Activated CD8-positive, alpha-beta T cell treated with anti-CD3 and anti-CD28 coated beads, Interleukin-2, amount 10 ng/mL, durations not matched to agents 7 days and 5 days (primary cell): Measurements from ENCODE around the gene DCUN1D4. TPM values are rescaled to one million over a fixed set of nuclear protein-coding genes. Genes with fewer than 3 reads are reported as not detected.
A peak's percentile ranks its signal among the peaks of the same experiment; 100 is the strongest.

Experiments
- ATAC-seq: fragments of 150-1000 bp; cut with Tn5 transposase; one replicate; pipeline ENCODE4 v1.10.0; 2021; ENCODE audit warnings: moderate library complexity
- CTCF ChIA-PET: fragments of 350-600 bp; sonication (Branson Sonifier 250); formaldehyde crosslinking; loops from one replicate; lab custom pipeline; 2021; ENCODE audit warnings: antibody characterized with exemption; lab: Charles Lee
- POLR2A ChIA-PET: fragments of 350-600 bp; sonication (Branson Sonifier 250); formaldehyde crosslinking; loops from one replicate; lab custom pipeline; 2021; ENCODE audit warnings: antibody characterized with exemption; lab: Charles Lee
- DNase-seq: peaks from one replicate; pipeline ENCODE4 v3.0.0-alpha.2; 2020
- H3K27ac Mint-ChIP-seq: one replicate; pipeline ENCODE4 v1.8.0; 2021; ENCODE audit warnings: mild to moderate bottlenecking, mixed read lengths
- H3K27me3 Mint-ChIP-seq: one replicate; pipeline ENCODE4 v1.8.0; 2021; ENCODE audit warnings: low read depth, mixed read lengths
- H3K36me3 Mint-ChIP-seq: one replicate; pipeline ENCODE4 v1.8.0; 2021; ENCODE audit warnings: low read depth, mixed read lengths
- H3K4me1 Mint-ChIP-seq: one replicate; pipeline ENCODE4 v1.8.0; 2021; ENCODE audit warnings: low read depth, mixed read lengths
- H3K4me3 Mint-ChIP-seq: one replicate; pipeline ENCODE4 v1.8.0; 2021; ENCODE audit warnings: mild to moderate bottlenecking, mixed read lengths
- H3K9me3 Mint-ChIP-seq: one replicate; pipeline ENCODE4 v1.8.0; 2022; ENCODE audit warnings: mixed read lengths; ENCODE audit not compliant: insufficient read depth
- total RNA-seq, 2 experiments: library from RNA; stranded (reverse); gene quantifications; one replicate each; pipeline ENCODE4 v1.2.3, GENCODE V29; 2021

The DCUN1D4 gene
- total RNA-seq, 2 experiments from 2014 or later: 31.9 to 34.9 TPM

GRCh38 chr4:51858605-51859202 lies 15.8 kb downstream of the DCUN1D4 start:
- no peak overlapping the region for H3K4me3 Mint-ChIP-seq
- POLR2A ChIA-PET: interaction anchor here (0.7 kb wide), 1 partner anchor 26 kb away, joined by 3 read pairs; no protein-coding TSS in a partner anchor

GRCh38 chr4:51859476-51860031 lies 16.6 kb downstream of the DCUN1D4 start:
- no peaks in the 10 kb centered on the region for H3K9me3 Mint-ChIP-seq
- DNase-seq (no peak), ATAC-seq (no peak)
- no peaks in the 10 kb centered on the region for H3K27me3 Mint-ChIP-seq
- ChIA-PET POLR2A (no interaction called here), CTCF (no interaction called here)
- H3K36me3 Mint-ChIP-seq: peaks cover 19% of the 10 kb centered on the region
- H3K27ac Mint-ChIP-seq: no peak overlapping the region
- H3K4me3 Mint-ChIP-seq: no peak overlapping the region
- H3K4me1 Mint-ChIP-seq: peaks cover 2% of the 10 kb centered on the region

More at GRCh38 chr4:51858605-51859202, 15.8 kb downstream of the DCUN1D4 start:
- CTCF ChIA-PET: no interaction called here
- Mint-ChIP-seq H3K4me1 (peaks cover 2% of the 10 kb centered on the region), H3K27me3 (no peaks in the 10 kb centered on the region), H3K9me3 (no peaks in the 10 kb centered on the region), H3K36me3 (peaks cover 16% of the 10 kb centered on the region), H3K27ac (no peak overlapping the region)
- ATAC-seq (no peak), DNase-seq (no peak)

- DNase-seq: no peak
- H3K27me3 Mint-ChIP-seq: no peaks in the 10 kb centered on the region
- H3K4me3 Mint-ChIP-seq: no peak overlapping the region
- H3K27ac Mint-ChIP-seq: no peak overlapping the region
- peaks cover 2% of the 10 kb centered on the region for H3K4me1 Mint-ChIP-seq
- no peak for ATAC-seq
- peaks cover 23% of the 10 kb centered on the region for H3K36me3 Mint-ChIP-seq
- ChIA-PET CTCF (interaction anchor here (0.7 kb wide), 1 partner anchor 19 kb away, joined by 3 read pairs; the partner anchor contains the start of gene DCUN1D4), POLR2A (no interaction called here)
- no peaks in the 10 kb centered on the region for H3K9me3 Mint-ChIP-seq
Measured at GRCh38 chr4:51862199-51862598, 19.2 kb downstream of the DCUN1D4 start.

GRCh38 chr4:51862781-51863180 lies 19.8 kb downstream of the DCUN1D4 start:
- Mint-ChIP-seq H3K4me1 (peaks cover 2% of the 10 kb centered on the region), H3K9me3 (no peaks in the 10 kb centered on the region), H3K36me3 (peaks cover 21% of the 10 kb centered on the region), H3K27ac (no peak overlapping the region), H3K27me3 (no peaks in the 10 kb centered on the region), H3K4me3 (no peak overlapping the region)
- ChIA-PET POLR2A (no interaction called here), CTCF (interaction anchor here (1.5 kb wide), 1 partner anchor 20 kb away, joined by 3 read pairs; the partner anchor contains the start of gene DCUN1D4)
- DNase-seq: no peak
- no peak for ATAC-seq

GRCh38 chr4:51865717-51866116 lies 22.8 kb downstream of the DCUN1D4 start:
- Mint-ChIP-seq H3K36me3 (peaks cover 26% of the 10 kb centered on the region), H3K27ac (no peak overlapping the region), H3K4me3 (no peak overlapping the region), H3K4me1 (peaks cover 2% of the 10 kb centered on the region), H3K27me3 (no peaks in the 10 kb centered on the region), H3K9me3 (no peaks in the 10 kb centered on the region)
- ATAC-seq (no peak), DNase-seq (no peak)
- POLR2A ChIA-PET: no interaction called here
- CTCF ChIA-PET: no interaction called here

- Mint-ChIP-seq H3K36me3 (peaks cover 25% of the 10 kb centered on the region), H3K27me3 (no peaks in the 10 kb centered on the region), H3K27ac (no peak overlapping the region), H3K4me1 (no peaks in the 10 kb centered on the region), H3K4me3 (no peak overlapping the region), H3K9me3 (no peaks in the 10 kb centered on the region)
- DNase-seq (no peak), ATAC-seq (no peak)
- POLR2A ChIA-PET: no interaction called here
- CTCF ChIA-PET: interaction anchor here (1.2 kb wide), 1 partner anchor 159 kb away, joined by 3 read pairs; no protein-coding TSS in a partner anchor
Measured at GRCh38 chr4:51866835-51867234, 23.9 kb downstream of the DCUN1D4 start.

- Mint-ChIP-seq H3K9me3 (no peaks in the 10 kb centered on the region), H3K27ac (no peak overlapping the region), H3K4me3 (no peak overlapping the region), H3K36me3 (peaks cover 33% of the 10 kb centered on the region), H3K27me3 (no peaks in the 10 kb centered on the region), H3K4me1 (no peaks in the 10 kb centered on the region)
- ChIA-PET CTCF (interaction anchor here (1.2 kb wide), 1 partner anchor 158 kb away, joined by 3 read pairs; no protein-coding TSS in a partner anchor), POLR2A (no interaction called here)
- DNase-seq: no peak
- no peak for ATAC-seq
Measured at GRCh38 chr4:51867689-51868448, 24.9 kb downstream of the DCUN1D4 start.

GRCh38 chr4:51868449-51868847 lies 25.5 kb downstream of the DCUN1D4 start:
- no peak overlapping the region for H3K27ac Mint-ChIP-seq

GRCh38 chr4:51870441-51871188 lies 27.7 kb downstream of the DCUN1D4 start:
- ATAC-seq (no peak), DNase-seq (no peak)
- H3K27me3 Mint-ChIP-seq: no peaks in the 10 kb centered on the region
- no peaks in the 10 kb centered on the region for H3K4me1 Mint-ChIP-seq
- CTCF ChIA-PET: interaction anchor here (1.8 kb wide), 1 partner anchor 25 kb away, joined by 5 read pairs; no protein-coding TSS in a partner anchor
- no peak overlapping the region for H3K4me3 Mint-ChIP-seq
- no peak overlapping the region for H3K27ac Mint-ChIP-seq
- POLR2A ChIA-PET: no interaction called here
- H3K9me3 Mint-ChIP-seq: peaks cover 4% of the 10 kb centered on the region
- peaks cover 46% of the 10 kb centered on the region for H3K36me3 Mint-ChIP-seq

More at GRCh38 chr4:51868449-51868847, 25.5 kb downstream of the DCUN1D4 start:
- Mint-ChIP-seq H3K27me3 (no peaks in the 10 kb centered on the region), H3K36me3 (peaks cover 39% of the 10 kb centered on the region), H3K9me3 (no peaks in the 10 kb centered on the region), H3K4me3 (no peak overlapping the region), H3K4me1 (no peaks in the 10 kb centered on the region)
- DNase-seq: no peak
- no peak for ATAC-seq
- CTCF ChIA-PET: no interaction called here
- POLR2A ChIA-PET: no interaction called here

- Mint-ChIP-seq H3K9me3 (peaks cover 7% of the 10 kb centered on the region), H3K27ac (peak overlapping the region; percentile 12), H3K36me3 (peaks cover 54% of the 10 kb centered on the region), H3K4me3 (no peak overlapping the region), H3K4me1 (no peaks in the 10 kb centered on the region), H3K27me3 (no peaks in the 10 kb centered on the region)
- ChIA-PET CTCF (interaction anchor here (0.8 kb wide), 1 partner anchor 57 kb away, joined by 3 read pairs; no protein-coding TSS in a partner anchor), POLR2A (no interaction called here)
- no peak for DNase-seq
- no peak for ATAC-seq
Measured at GRCh38 chr4:51872283-51872997, 29.5 kb downstream of the DCUN1D4 start.

- Mint-ChIP-seq H3K36me3 (peaks cover 61% of the 10 kb centered on the region), H3K4me1 (no peaks in the 10 kb centered on the region), H3K27me3 (no peaks in the 10 kb centered on the region), H3K9me3 (peaks cover 7% of the 10 kb centered on the region), H3K27ac (no peak overlapping the region), H3K4me3 (no peak overlapping the region)
- DNase-seq (no peak), ATAC-seq (no peak)
- CTCF ChIA-PET: no interaction called here
- POLR2A ChIA-PET: no interaction called here
Measured at GRCh38 chr4:51874551-51874950, 31.6 kb downstream of the DCUN1D4 start.
